ENCODE results near the gene SOX5. TPM values are rescaled to one million over a fixed set of nuclear protein-coding genes. Genes with fewer than 3 reads are reported as not detected.

Gene SOX5
- total RNA-seq, 1 donor from 2014 or later: 21.1 TPM

- H3K27ac ChIP-seq: no peak overlapping the region
Measured at GRCh38 chr12:23694307-23694706, 255.2 kb downstream of the SOX5 start.

GRCh38 chr12:23687947-23688346, 261.5 kb downstream of the SOX5 start:
- H3K27ac ChIP-seq: no peak overlapping the region
- DNase-seq (ENCODE audit: extremely low spot score in 2 of 2): no peak
- intact Hi-C loops (cut with DNase I): no loop called here
- no peaks in the 10 kb centered on the region for H3K36me3 ChIP-seq
- H3K27me3 ChIP-seq: no peaks in the 10 kb centered on the region
- no peaks in the 10 kb centered on the region for H3K9me3 ChIP-seq
- H3K4me1 ChIP-seq: no peaks in the 10 kb centered on the region
- no peak overlapping the region for H3K4me3 ChIP-seq
- TF ChIP-seq POLR2A (IDR thresholded peaks at IDR 0.05): no peak
- TF ChIP-seq CTCF (IDR thresholded peaks at IDR 0.05): no peak
- no peak for TF ChIP-seq POLR2AphosphoS5 (IDR thresholded peaks at IDR 0.05; ENCODE audit: insufficient read depth in 1 of 2, low read depth in 1 of 2)

More at GRCh38 chr12:23694307-23694706, 255.2 kb downstream of the SOX5 start:
- no peaks in the 10 kb centered on the region for H3K4me1 ChIP-seq
- intact Hi-C loops (cut with DNase I): no loop called here
- H3K27me3 ChIP-seq: no peaks in the 10 kb centered on the region
- DNase-seq (ENCODE audit: extremely low spot score in 2 of 2): no peak
- H3K9me3 ChIP-seq: no peaks in the 10 kb centered on the region
- TF ChIP-seq CTCF (IDR thresholded peaks at IDR 0.05) (no peak), POLR2A (IDR thresholded peaks at IDR 0.05) (no peak)
- H3K4me3 ChIP-seq: no peak overlapping the region
- no peaks in the 10 kb centered on the region for H3K36me3 ChIP-seq

DNA sequence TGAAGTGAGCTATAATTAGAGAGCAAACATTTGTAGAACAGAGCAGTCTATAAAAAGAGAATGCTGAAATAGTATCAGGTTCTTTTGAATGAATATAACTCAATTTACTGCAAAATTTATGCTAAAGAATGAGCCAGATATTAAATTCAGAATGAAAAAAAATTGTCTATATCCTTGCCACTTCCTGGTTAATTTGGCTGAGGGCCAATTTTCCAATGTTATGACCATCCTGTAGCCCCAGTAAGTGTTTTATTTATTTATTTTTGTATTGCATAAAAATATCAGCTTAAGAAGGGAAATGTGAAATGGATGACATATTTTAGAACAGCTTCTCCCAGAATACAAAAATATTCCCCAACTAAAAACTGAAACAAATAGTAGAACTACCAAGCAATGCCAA, 263.4 kb downstream of the SOX5 start:
- no peaks in the 10 kb centered on the region for H3K36me3 ChIP-seq
- DNase-seq (ENCODE audit: extremely low spot score in 2 of 2): no peak
- no peaks in the 10 kb centered on the region for H3K9me3 ChIP-seq
- H3K4me1 ChIP-seq: no peaks in the 10 kb centered on the region
- intact Hi-C loops (cut with DNase I): no loop called here
- TF ChIP-seq POLR2A (IDR thresholded peaks at IDR 0.05) (no peak), POLR2AphosphoS5 (IDR thresholded peaks at IDR 0.05; ENCODE audit: insufficient read depth in 1 of 2, low read depth in 1 of 2) (no peak), CTCF (IDR thresholded peaks at IDR 0.05) (no peak)
- H3K27me3 ChIP-seq: no peaks in the 10 kb centered on the region
- H3K4me3 ChIP-seq: no peak overlapping the region
- no peak overlapping the region for H3K27ac ChIP-seq

- H3K9me3 ChIP-seq: no peaks in the 10 kb centered on the region
- no peak overlapping the region for H3K4me3 ChIP-seq
- no peaks in the 10 kb centered on the region for H3K27me3 ChIP-seq
- intact Hi-C loops (cut with DNase I): no loop called here
- no peaks in the 10 kb centered on the region for H3K4me1 ChIP-seq
- no peak for DNase-seq (ENCODE audit: extremely low spot score in 2 of 2)
- H3K36me3 ChIP-seq: no peaks in the 10 kb centered on the region
- TF ChIP-seq POLR2AphosphoS5 (IDR thresholded peaks at IDR 0.05; ENCODE audit: insufficient read depth in 1 of 2, low read depth in 1 of 2): no peak
- TF ChIP-seq POLR2A (IDR thresholded peaks at IDR 0.05): no peak
- TF ChIP-seq CTCF (IDR thresholded peaks at IDR 0.05): no peak
- no peak overlapping the region for H3K27ac ChIP-seq
Measured at GRCh38 chr12:23684121-23684520, 265.3 kb downstream of the SOX5 start.

- H3K27ac ChIP-seq: no peak overlapping the region
- H3K9me3 ChIP-seq: no peaks in the 10 kb centered on the region
- H3K36me3 ChIP-seq: no peaks in the 10 kb centered on the region
- DNase-seq (ENCODE audit: extremely low spot score in 2 of 2): no peak
- TF ChIP-seq POLR2AphosphoS5 (IDR thresholded peaks at IDR 0.05; ENCODE audit: insufficient read depth in 1 of 2, low read depth in 1 of 2): no peak
- TF ChIP-seq POLR2A (IDR thresholded peaks at IDR 0.05): no peak
- no peak for TF ChIP-seq CTCF (IDR thresholded peaks at IDR 0.05)
- intact Hi-C loops (cut with DNase I): no loop called here
- no peaks in the 10 kb centered on the region for H3K4me1 ChIP-seq
- H3K27me3 ChIP-seq: no peaks in the 10 kb centered on the region
- no peak overlapping the region for H3K4me3 ChIP-seq
Measured at GRCh38 chr12:23681237-23681636, 268.2 kb downstream of the SOX5 start.

Data from vagina (tissue), 2 donors.